ENCODE results near the gene FCER2. TPM values are rescaled to one million over a fixed set of nuclear protein-coding genes. Genes with fewer than 3 reads are reported as not detected.

FCER2 gene
- total and polyA plus RNA-seq, 4 donors = 0.14 TPM; not detected in 3

GRCh38 chr19:7639863-7640348 lies 62.0 kb downstream of the FCER2 start:
- H3K27ac ChIP-seq (ENCODE audit: low read depth in 1 of 2, low read length in 2 of 2) = no peak overlapping the region
- H3K9me3 ChIP-seq (ENCODE audit: control insufficient read depth in 4 of 4, low read length in 3 of 4) = no peaks in the 10 kb centered on the region
- H3K9ac ChIP-seq (ENCODE audit: low read depth in 1 of 2, low read length in 2 of 2) = no peak overlapping the region
- H3K27me3 ChIP-seq (ENCODE audit: control insufficient read depth in 4 of 4, insufficient read depth in 4 of 4, low read length in 3 of 4) = no peaks in the 10 kb centered on the region
- H3K4me3 ChIP-seq (ENCODE audit: low read depth in 1 of 3, low read length in 3 of 3) = no peak overlapping the region
- peaks cover 0 to 3% (median 0%) of the 10 kb centered on the region in 4 donors for H3K36me3 ChIP-seq (ENCODE audit: control insufficient read depth in 4 of 4, insufficient read depth in 3 of 4, low read depth in 1 of 4, low read length in 3 of 4)
- no peak for DNase-seq (ENCODE audit: low spot score)
- WGBS = 97% methylated on average over 13 of the region's 13 CpGs
- H3K4me1 ChIP-seq (ENCODE audit: control insufficient read depth in 4 of 4, insufficient read depth in 4 of 4, low read length in 3 of 4) = peaks cover 1 to 25% (median 15%) of the 10 kb centered on the region in 4 donors
- TF ChIP-seq EGR1 (IDR thresholded peaks at IDR 0.05; ENCODE audit: low read depth in 2 of 2) = no peak
- TF ChIP-seq SP1 (IDR thresholded peaks at IDR 0.05) = no peak
- TF ChIP-seq HNF4A (conservative IDR thresholded peaks at IDR 0.05) = no peak
- TF ChIP-seq CTCF (IDR thresholded peaks at IDR 0.05; ENCODE audit: low read depth, low read length, missing input control) = no peak
- no peak for TF ChIP-seq RAD21 (IDR thresholded peaks at IDR 0.05)
- TF ChIP-seq ZBTB33 (IDR thresholded peaks at IDR 0.05) = no peak
- TF ChIP-seq TAF1 (conservative IDR thresholded peaks at IDR 0.05) = no peak
- TF ChIP-seq JUND (IDR thresholded peaks at IDR 0.05) = no peak
- TF ChIP-seq, protein P1, sequence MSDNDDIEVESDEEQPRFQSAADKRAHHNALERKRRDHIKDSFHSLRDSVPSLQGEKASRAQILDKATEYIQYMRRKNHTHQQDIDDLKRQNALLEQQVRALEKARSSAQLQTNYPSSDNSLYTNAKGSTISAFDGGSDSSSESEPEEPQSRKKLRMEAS (IDR thresholded peaks at IDR 0.05) = no peak
- TF ChIP-seq, protein P2, sequence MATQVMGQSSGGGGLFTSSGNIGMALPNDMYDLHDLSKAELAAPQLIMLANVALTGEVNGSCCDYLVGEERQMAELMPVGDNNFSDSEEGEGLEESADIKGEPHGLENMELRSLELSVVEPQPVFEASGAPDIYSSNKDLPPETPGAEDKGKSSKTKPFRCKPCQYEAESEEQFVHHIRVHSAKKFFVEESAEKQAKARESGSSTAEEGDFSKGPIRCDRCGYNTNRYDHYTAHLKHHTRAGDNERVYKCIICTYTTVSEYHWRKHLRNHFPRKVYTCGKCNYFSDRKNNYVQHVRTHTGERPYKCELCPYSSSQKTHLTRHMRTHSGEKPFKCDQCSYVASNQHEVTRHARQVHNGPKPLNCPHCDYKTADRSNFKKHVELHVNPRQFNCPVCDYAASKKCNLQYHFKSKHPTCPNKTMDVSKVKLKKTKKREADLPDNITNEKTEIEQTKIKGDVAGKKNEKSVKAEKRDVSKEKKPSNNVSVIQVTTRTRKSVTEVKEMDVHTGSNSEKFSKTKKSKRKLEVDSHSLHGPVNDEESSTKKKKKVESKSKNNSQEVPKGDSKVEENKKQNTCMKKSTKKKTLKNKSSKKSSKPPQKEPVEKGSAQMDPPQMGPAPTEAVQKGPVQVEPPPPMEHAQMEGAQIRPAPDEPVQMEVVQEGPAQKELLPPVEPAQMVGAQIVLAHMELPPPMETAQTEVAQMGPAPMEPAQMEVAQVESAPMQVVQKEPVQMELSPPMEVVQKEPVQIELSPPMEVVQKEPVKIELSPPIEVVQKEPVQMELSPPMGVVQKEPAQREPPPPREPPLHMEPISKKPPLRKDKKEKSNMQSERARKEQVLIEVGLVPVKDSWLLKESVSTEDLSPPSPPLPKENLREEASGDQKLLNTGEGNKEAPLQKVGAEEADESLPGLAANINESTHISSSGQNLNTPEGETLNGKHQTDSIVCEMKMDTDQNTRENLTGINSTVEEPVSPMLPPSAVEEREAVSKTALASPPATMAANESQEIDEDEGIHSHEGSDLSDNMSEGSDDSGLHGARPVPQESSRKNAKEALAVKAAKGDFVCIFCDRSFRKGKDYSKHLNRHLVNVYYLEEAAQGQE (IDR thresholded peaks at IDR 0.05) = no peak
- no peak for TF ChIP-seq YY1 (IDR thresholded peaks at IDR 0.05)
- TF ChIP-seq RXRA (IDR thresholded peaks at IDR 0.05) = no peak
- TF ChIP-seq FOXA1 (IDR thresholded peaks at IDR 0.05) = no peak
- TF ChIP-seq, protein P3, sequence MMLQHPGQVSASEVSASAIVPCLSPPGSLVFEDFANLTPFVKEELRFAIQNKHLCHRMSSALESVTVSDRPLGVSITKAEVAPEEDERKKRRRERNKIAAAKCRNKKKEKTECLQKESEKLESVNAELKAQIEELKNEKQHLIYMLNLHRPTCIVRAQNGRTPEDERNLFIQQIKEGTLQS (IDR thresholded peaks at IDR 0.05) = no peak
- no peak for TF ChIP-seq NR2F2 (IDR thresholded peaks at IDR 0.05)
- TF ChIP-seq FOXA2 (IDR thresholded peaks at IDR 0.05) = no peak

Data from liver (tissue), 9 donors.